ENCODE measurements around the gene SSBP4.
A peak's percentile ranks its signal among the peaks of the same experiment; 100 is the strongest.
"Not testable (repeated sequence)": the region's sequence is repeated elsewhere in the genome, so short reads cannot be mapped to it uniquely, and the experiment has no call there.

The SSBP4 gene

GRCh38 chr19:18396471-18397241, 22.5 kb upstream of the SSBP4 start:
- DNase-seq: no peak

DNA sequence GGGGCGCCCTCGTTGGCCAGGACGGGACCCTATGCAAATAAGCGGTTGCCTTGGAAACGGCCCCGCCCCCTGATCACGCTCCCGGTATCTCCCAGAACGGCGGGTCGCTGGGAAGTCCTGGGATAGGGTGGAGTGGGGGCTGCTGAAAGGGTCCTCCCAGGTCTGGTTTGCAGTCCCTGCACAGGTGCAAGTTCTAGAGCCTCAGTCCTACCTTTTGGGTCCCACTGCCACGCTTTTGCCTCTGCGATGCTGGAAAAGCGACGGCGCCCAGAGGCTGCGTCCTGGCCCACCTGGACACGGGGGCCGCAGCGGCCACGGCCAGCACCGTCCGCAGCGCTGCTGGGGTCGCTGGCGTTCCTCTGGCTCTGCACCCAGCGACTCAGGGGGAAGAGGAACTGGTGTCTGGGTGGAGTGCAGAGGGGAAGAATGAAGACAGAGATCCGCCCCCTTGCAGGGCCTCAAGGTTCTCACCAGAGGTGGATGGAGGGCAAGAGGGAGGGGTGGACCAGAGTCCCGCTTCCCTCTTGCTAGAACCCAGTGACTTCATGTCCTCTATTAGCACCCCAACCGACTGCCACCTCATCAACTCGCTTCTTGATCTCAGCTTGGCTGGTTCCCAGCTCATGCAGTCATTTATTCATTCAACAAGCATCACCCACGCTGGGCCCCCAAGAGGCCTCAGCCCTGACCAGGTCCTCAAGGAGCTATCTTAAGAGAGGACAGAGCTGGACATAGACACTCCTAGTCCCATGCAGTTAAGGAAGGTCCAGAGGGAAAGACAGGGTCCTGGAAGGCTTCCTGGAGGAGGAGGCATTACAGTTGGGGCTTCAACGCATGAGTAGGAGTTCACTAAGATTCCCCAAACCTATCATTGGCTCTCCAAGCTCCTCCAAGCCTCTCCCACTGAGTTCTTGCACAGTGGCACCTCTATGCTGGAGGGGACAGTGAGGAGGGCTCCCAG, 21.7 kb upstream of the SSBP4 start, which contains the start of gene LRRC25:
Gene LRRC25, minus strand, starts transcription at position 381 of the 961 bp plus-strand sequence. CDS start 659 bp downstream, outside the sequence.
- DNase-seq: no peak

GRCh38 chr19:18399008-18399407, 20.2 kb upstream of the SSBP4 start:
- no peak for DNase-seq

- DNase-seq: no peak
Observed at GRCh38 chr19:18401580-18402112, 17.6 kb upstream of the SSBP4 start.

DNA sequence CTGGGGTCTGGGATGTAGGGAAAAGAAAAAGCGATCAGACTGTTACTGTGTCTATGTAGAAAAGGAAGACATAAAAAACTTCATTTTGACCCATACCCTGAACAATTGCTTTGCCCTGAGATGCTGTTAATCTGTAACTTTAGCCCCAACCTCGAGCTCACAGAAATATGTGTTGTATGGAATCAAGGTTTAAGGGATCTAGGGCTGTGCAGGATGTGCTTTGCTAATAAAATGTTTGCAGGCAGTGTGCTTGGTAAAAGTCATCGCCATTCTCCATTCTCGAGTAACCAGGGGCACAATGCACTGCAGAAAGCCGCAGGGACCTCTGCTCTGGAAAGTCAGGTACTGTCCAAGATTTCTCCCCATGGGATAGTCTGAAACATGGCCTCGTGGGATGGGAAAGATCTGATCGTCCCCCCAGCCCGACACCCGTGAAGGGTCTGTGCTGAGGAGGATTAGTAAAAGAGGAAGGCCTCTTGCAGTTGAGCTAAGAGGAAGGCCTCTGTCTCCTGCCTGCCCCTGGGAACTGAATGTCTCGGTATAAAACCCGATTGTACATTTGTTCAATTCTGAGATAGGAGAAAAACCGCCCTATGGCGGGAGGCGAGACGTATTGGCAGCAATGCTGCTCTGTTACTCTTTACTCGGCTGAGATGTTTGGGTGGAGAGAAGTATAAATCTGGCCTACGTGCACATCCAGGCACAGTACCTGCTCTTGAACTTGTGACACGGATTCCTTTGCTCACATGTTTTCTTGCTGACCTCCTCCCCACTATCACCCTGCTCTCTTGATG, 16.5 kb upstream of the SSBP4 start:
- not testable (repeated sequence) for DNase-seq

DNA sequence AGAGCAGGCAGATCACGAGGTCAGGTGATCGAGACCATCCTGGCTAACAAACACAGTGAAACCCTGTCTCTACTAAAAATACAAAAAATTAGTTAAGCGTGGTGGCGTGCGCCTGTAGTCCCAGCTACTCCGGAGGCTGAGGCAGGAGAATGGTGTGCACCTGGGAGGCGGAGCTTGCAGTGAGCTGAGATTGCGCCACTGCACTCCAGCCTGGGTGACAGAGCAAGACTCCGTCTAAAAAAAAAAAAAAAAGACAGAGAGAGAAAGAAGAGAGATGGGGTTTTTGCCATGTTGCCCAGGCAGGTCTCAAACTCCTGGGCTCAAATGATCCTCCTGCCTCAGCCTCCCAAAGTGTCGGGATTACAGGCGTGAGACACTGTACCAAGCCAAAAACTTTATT, 13.4 kb upstream of the SSBP4 start:
- DNase-seq: not testable (repeated sequence)

- DNase-seq: no peak
Observed at GRCh38 chr19:18406749-18407148, 12.4 kb upstream of the SSBP4 start.

- DNase-seq: no peak
Observed at GRCh38 chr19:18408053-18408476, 11.1 kb upstream of the SSBP4 start.

DNA sequence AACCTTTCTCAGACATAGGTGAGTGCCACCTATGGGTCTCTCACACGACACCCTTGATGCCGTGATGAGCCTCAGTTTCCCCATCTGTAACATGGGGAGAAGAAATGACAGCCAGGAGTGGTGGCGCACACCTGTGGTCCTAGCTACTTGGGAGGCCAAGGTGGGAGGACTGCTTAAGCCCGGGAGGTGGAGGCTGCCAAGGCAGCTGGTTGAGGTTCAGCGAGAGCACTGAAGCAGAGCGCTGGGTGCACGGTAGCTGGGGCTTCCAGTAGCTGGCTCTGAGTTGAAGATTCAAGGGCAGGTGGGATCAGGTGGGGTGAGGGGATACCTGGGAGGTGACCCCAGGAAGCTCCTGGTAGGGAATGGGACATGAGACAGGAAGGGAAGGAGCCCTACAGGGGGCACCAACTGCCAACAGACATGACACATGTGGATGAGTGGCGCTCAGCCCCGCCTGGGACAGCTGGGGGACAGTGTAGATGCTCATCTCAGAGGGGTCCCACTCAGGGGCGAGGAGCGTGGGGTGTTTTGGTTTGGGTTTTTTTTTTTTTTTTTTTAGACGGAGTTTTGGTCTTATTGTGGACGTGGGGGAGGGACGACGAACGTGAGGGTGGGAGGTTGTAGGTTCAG, 6.5 kb upstream of the SSBP4 start:
- no peak for DNase-seq

DNA sequence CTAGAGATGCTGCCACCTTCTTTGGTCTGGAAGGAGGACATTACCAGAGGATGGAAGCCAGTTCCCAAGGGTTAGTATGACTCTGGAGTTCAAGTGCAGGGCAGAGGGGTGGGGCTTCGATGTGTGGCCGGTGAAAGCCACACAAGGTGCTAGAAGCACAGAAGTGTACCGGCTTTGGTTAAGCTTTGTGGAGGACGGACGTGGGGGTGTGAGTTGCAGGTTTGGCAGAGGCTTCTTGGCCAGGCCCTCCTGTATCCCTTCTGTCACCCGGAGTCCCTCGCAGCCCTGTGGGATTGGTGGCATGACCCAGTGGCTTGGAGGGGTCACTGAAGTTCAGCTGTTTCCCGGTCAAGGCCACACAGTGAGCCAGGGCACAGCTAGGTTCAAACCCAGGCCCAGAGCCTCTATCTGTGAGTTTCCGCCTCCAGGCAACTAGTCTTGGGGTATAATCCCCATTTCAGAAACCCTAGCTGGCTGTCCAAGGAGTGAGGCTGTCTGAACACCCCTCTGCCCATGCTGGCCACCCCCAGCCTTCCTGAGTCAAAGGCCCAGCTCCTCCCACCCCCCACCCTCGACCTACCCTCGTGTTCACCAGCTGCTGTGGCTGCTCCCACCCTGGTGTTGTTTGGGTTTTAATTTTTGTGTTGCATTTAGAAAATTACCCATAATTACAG, 4.6 kb upstream of the SSBP4 start:
- no peak for DNase-seq

DNA sequence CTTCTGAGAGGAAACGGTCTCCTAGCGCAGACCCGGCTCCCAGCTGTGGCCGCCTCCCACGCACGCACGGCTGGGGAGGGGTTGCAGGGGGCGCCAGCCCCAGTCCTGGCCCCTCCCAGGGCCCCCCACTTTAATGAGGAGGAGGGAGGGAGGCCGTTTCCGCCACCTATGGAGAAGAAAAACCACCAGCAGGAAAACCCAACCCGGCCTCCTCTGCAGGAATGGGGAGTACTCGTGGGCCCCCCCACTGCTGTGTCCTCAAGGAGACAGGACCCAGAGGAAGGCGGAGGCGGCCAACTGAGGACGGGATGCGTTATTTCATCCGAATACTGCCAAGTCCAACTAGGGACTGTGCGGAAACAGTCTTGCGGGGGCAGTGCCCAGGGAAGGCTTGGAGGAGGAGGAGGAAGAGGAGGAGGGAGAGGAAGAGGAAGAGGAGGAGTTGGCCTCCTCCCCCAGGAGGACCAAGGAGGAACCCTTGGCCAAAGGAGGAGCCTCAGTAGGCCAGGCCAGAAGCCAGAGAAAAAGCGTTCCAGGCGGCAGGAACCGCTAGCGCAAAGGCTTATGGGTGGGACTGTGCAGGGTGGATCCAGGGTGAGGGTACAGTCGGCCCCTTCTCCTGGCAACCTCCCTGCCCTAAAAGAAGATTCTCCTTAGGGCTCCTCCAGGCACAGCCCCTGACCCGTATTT, 3.9 kb upstream of the SSBP4 start:
- DNase-seq: no peak

GRCh38 chr19:18416778-18417249, 2.4 kb upstream of the SSBP4 start:
- peak; percentile 56 for DNase-seq

DNA sequence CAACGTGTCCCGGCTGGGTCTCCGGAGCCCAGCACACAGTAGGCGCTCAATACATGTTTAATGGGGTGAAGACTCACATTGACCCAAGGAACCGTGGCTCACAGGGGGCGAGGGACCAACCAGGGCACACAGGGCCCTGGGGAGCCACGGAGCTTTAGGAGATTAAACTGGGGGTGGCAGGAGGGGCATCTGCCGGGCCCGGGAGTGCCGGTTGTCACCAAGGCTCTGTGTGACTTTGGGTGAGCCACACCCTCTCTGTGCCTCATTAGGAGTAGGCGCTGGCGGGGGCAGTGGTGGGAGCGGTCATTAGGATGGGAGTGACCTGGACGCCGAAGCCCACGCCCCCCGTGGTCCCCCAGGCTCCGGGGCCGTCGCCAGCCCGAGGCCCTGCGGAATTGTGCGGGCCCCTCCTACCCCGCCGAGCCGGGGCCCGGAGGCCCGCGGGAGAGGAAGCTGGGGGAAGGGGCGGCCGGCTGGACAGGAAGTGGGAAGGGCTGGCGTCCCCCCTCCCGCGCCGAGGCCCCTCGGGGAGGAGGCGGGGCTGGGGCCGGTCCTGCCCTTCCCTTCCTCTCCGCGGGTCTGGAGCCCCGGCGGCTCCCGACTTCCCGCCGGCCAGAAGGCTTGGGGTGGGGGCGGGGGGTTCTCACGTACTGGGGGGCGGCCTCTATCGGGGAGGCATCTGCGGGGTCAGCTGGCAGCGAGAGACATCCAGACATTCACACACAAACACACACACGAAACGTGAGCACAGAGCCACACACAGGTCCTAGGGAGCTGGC, 1.8 kb upstream of the SSBP4 start:
- DNase-seq: peak; percentile 29

DNA sequence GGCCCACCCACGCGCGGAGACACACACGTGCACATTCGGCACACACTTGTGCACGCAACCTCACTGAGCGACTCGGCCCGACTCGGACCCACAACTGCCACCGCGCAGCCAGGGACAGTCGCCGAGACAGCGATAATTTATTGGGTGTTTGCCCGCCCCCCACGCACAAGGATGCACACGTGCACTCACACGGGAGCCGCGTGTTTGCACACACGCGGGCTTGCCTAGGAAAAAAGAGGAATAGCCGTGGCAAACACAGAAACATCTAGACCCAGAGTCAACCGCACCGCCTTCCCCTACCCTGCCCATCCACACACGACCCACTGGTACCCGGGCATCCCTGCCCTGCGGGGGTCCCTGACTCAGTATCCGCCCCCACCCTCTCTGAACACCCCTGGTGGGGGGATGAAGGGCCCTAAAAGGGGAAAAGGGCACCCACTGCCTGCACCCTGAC, 1.1 kb upstream of the SSBP4 start:
- peak; percentile 46 for DNase-seq

DNA sequence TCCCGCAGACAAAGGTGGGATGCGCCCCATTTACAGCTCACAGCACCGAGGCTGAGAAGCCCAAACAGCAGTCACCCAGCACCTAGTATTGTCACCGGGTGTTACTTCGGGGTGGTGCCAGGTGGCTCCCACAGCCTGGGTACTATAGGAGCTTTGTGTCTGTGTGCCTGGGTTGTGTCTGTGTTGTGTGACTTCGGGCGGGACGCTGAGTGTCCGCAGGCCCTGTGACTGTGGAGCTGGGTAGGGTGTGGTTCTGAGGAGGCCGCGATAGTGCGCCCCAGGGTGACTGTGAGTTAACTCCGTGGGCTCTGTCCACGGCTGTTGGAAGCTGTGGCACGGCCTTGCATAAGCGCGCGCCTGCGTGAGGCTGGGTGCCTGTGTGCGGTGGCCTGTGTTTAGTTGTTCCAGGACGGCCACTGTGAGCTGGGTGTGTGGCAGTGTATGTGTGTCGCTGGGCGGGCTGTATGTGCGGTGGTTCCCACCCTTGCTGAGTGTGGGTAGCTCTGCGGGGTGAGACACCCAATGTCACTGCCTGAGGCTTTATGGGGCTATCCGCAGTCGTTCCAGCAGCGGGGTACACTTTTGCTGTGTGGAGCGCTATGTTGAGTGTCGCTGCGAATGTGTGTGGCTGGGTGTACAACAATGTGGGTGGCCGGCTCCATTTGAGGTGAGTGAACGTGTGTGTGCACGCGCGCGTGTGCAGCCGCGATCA, 559 bp upstream of the SSBP4 start:
- DNase-seq: peak; percentile 31

GRCh38 chr19:18419699-18420460, 682 bp downstream of the SSBP4 start:
- DNase-seq: peak; percentile 45

DNA sequence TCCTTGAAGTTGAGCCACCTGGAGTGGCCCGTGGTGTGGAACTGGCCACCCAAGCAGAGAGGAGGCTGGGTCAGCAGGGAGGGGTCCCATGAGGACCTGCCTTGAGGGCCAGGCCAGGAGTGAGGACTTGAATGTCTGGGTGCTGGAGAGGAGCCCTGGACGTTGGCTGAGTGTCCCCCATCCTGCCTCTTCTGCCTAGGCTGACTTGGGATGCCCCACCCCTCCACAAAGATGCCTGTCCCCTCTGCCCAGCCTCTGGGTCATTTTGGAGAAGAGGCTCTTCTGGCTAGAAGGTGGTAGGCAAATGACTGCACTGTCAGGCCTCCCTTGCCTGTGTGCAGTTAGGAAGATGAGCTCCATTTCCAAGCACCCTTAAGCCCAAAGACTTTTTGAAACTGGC, 1.7 kb downstream of the SSBP4 start:
- DNase-seq: no peak

- DNase-seq: no peak
Observed at GRCh38 chr19:18421371-18421959, 2.3 kb downstream of the SSBP4 start.
